Mononuclear cell (primary cell): ENCODE data around the gene CHMP4B. TPM values are rescaled to one million over a fixed set of nuclear protein-coding genes. Genes with fewer than 3 reads are reported as not detected.

ENCODE experiments used
- H3K27me3 ChIP-seq: 2 replicates; pipeline ENCODE4 v1.6.0; 2011; ENCODE audit warnings: low read length, control low read depth; ENCODE audit not compliant: insufficient read depth
- H3K4me1 ChIP-seq: 2 replicates; pipeline ENCODE4 v1.5.1; 2011; ENCODE audit warnings: mild to moderate bottlenecking, low read length, control low read depth; ENCODE audit not compliant: insufficient read depth
- H3K4me3 ChIP-seq: 2 replicates; pipeline ENCODE4 v1.5.1; 2011; ENCODE audit warnings: mild to moderate bottlenecking, low read length, moderate library complexity
- H3K9me3 ChIP-seq: 2 replicates; pipeline ENCODE4 v1.5.1; 2011; ENCODE audit warnings: low read depth, mild to moderate bottlenecking, control low read depth, low read length
- total RNA-seq: library from RNA; depleted of rRNA; stranded (reverse); fragments of >200 nt; gene quantifications from one replicate; pipeline ENCODE4 v1.2.3, GENCODE V29; 2012

The CHMP4B gene
- total RNA-seq, 1 donor, result 67.0 TPM

DNA sequence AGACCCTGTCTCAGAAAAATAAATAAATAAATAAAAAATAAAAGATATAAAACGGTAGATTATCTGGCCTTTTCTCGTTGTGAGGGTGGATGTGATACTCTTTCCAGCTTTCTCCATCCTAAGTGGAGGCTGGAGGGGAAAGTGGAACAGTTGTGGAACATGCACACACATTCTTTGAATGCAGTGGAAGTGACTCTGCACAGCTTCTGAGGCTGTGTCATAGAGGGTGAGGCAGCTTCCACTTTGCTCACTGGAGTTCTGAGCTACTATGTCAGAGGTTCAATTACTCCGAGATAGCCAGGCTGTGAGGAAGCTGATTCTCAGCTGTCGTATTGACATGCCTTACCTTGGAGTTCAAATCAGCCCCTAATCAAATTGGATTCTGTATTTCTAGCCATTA lies 82.2 kb downstream of the CHMP4B start:
- no peaks in the 10 kb centered on the region for H3K4me1 ChIP-seq
- H3K4me3 ChIP-seq, result no peak overlapping the region
- H3K9me3 ChIP-seq, result peaks cover 5% of the 10 kb centered on the region
- H3K27me3 ChIP-seq, result peaks cover 3% of the 10 kb centered on the region

DNA sequence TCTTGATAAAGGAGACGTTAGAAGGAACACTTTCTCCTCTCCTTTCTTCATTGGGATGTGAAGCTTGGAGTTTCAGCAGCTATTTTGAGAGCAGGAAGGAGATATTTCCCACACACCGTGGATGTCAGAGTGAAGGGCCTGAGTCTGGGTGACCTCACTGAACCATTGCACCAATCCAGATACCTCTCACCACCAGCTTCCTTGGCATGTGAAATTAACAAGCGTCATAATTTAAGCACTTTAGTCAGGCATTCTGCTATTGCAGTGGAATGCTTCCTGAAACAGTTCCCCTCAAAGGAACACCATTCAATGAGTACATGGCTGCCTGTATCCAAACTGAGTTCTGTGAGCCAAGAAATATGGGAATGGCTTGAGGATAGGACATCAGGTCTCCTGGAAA lies 83.7 kb downstream of the CHMP4B start:
- Histone ChIP-seq H3K9me3 (peaks cover 5% of the 10 kb centered on the region), H3K27me3 (peaks cover 3% of the 10 kb centered on the region), H3K4me3 (no peak overlapping the region), H3K4me1 (no peaks in the 10 kb centered on the region)

DNA sequence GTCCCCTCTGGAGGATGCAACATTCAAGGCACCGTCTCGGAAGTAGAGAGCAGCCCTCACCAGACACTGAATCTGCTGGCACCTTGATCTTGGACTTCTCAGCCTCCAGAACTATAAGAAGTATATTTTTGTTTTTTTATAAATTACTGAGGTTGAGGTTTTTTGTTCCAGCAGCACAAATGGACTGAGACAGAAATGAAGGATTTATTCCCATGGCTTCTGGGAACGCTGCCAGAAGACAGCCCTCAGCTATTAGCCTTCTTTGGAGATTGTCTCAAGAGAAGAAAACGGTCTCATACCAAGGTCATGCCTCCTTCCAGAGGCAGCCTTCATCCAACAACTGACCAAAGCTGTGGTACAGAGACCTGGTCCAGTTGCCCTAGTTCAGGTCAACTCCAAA lies 85.4 kb downstream of the CHMP4B start:
- H3K27me3 ChIP-seq, result peaks cover 3% of the 10 kb centered on the region
- no peak overlapping the region for H3K4me3 ChIP-seq
- no peaks in the 10 kb centered on the region for H3K9me3 ChIP-seq
- H3K4me1 ChIP-seq, result no peaks in the 10 kb centered on the region

DNA sequence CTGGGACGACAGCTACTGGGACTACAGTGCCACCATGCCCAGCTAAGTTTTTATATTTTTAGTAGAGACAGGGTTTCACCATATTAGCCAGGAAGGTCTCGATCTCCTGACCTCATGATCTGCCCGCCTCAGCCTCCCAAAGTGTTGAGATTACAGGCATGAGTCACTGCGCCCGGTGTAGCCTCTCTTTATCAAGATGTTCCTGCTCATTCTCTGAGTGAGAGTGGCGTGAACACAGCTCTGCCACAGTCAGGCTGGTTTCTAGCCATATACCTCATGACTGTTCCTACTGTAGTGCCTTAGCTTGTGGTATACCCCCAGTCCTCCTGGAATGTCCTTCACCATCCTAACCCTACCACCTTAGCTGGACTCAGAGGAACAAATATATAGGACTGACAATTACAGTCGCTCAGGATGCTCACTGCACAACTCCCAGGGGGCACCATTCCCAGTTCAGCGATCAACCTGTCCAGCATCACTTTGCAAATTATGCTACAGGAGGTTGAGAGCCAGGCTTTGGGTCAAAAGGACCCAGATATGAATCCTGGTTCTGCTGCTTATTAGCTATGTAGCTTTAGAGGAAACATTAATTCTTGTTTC lies 86.3 kb downstream of the CHMP4B start:
- H3K4me3 ChIP-seq, result no peak overlapping the region

DNA sequence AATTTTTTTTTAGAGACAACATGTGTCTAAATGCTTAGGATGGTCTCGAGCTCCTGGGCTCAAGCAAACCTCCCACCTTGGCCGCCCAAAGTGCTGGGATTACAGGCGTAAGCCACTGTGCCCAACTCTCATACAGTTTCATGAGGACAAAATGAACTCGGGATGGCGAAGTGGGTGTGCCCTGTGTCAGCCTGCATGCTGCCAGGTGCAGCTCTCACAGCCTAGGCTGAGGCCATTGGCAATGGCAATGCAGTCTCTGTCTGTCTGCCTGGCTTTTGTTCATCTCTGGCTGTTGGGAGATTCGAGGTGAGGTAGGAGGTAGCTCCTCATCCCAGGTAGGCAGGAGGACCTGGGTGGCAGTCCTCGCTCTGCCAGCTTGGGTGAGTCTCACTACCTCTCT lies 88.0 kb downstream of the CHMP4B start:
- H3K9me3 ChIP-seq, result no peaks in the 10 kb centered on the region
- H3K4me1 ChIP-seq, result no peaks in the 10 kb centered on the region
- no peak overlapping the region for H3K4me3 ChIP-seq
- H3K27me3 ChIP-seq, result peaks cover 3% of the 10 kb centered on the region

More for the DNA sequence above, 86.3 kb downstream of the CHMP4B start:
- no peaks in the 10 kb centered on the region for H3K4me1 ChIP-seq
- H3K9me3 ChIP-seq, result no peaks in the 10 kb centered on the region
- peaks cover 3% of the 10 kb centered on the region for H3K27me3 ChIP-seq

DNA sequence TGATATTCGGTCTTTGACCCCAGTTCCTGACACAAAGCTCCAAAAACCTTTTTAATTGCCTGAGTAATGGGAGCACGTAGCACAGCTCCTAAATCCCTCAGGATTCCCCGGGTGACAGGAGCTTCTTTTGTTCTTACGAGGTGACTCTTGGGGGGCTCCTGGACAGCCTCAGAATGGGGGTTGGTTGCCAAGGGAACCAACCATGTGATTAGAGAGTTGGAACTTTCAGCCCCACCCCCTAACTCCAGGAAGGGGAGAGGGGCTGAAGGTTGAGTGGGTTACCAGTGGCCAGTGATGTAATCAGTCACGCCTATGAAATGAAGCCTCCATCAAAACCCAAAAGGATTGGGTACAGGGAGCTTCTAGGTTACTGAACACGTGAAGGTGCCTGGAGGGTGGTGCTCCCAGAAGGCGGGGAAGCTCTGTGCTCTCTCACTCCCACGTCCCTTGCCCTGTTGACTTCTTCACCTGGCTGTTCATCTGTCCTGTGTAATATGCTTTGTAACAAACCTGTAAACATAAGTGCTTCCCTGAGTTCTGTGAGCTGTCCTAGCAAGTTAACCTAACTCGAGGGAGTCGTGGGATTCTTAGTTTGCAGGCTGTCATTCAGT lies 89.5 kb downstream of the CHMP4B start:
- no peak overlapping the region for H3K4me3 ChIP-seq
- H3K4me1 ChIP-seq, result no peaks in the 10 kb centered on the region
- H3K27me3 ChIP-seq, result peaks cover 3% of the 10 kb centered on the region
- no peaks in the 10 kb centered on the region for H3K9me3 ChIP-seq

DNA sequence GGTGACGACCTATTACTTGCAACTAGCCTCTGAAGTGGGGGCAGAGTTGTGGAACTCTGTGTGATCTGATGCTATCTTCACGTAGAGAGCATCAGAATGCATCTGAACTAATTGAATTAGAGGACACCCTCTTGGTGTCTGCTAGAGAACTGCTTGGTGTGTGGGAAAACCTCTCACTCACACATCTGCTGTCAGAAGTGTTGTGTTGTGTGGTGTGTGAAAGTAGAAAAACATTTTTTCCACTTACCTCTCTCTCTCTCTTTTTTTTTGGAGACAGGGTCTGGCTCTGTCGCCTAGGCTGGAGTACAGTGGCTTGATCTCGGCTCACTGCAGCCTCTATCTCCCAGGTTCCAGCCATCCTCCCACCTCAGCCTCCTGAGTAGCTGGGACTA lies 90.0 kb downstream of the CHMP4B start:
- Histone ChIP-seq H3K4me1 (no peaks in the 10 kb centered on the region), H3K9me3 (no peaks in the 10 kb centered on the region), H3K4me3 (no peak overlapping the region), H3K27me3 (peaks cover 3% of the 10 kb centered on the region)

DNA sequence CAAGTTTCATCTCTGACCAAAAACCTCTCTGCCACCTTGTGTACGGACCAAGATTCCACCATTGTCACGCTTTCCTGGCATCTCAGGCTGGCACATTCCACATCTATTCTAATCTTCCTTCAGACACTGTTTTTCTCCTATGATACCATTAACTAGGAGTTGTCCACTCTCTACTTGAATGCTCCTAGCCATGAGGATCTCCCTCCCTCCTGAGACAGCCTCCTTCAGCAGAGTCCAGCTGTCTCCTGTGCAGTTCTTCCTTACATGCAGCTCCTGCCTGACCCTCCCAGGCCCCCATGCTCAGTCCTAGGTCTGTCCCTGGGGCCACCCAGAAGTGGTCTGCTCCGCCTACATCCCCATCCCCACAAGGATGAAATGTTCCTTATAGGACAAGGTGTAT lies 90.9 kb downstream of the CHMP4B start:
- no peak overlapping the region for H3K4me3 ChIP-seq
- H3K27me3 ChIP-seq, result no peaks in the 10 kb centered on the region
- H3K9me3 ChIP-seq, result no peaks in the 10 kb centered on the region
- no peaks in the 10 kb centered on the region for H3K4me1 ChIP-seq

Other genes starting within 250 kb of the CHMP4B start
- gene C20orf144, start 149.0 kb upstream of the CHMP4B start, total RNA-seq, result 0.21 TPM
- gene ACTL10, start 144.4 kb upstream of the CHMP4B start, total RNA-seq, result 0.42 TPM
- gene NECAB3, start 136.9 kb upstream of the CHMP4B start, total RNA-seq, result 4.6 TPM
- gene E2F1, start 125.0 kb upstream of the CHMP4B start, total RNA-seq, result 2.0 TPM
- gene PXMP4, start 91.0 kb upstream of the CHMP4B start, total RNA-seq, result 2.4 TPM
- gene ZNF341, start 79.4 kb upstream of the CHMP4B start, total RNA-seq, result 0.73 TPM
- gene RALY, start 182.6 kb downstream of the CHMP4B start, total RNA-seq, result 94.6 TPM